Chondrocyte (in vitro differentiated cells): ENCODE data around the gene PATL2. TPM values are rescaled to one million over a fixed set of nuclear protein-coding genes. Genes with fewer than 3 reads are reported as not detected.
"Not testable (repeated sequence)": the region's sequence is repeated elsewhere in the genome, so short reads cannot be mapped to it uniquely, and the experiment has no call there.

Experiments
- DNase-seq: peaks from one replicate; pipeline ENCODE4 v3.0.0; 2021; ENCODE audit warnings: mixed read lengths, low spot score
- H3K27ac Mint-ChIP-seq: one replicate; pipeline ENCODE4 v1.8.0; 2021; ENCODE audit warnings: mild to moderate bottlenecking, moderate library complexity, mixed read lengths; ENCODE audit not compliant: unreplicated experiment
- H3K27me3 Mint-ChIP-seq: 2 replicates; pipeline ENCODE4 v1.8.0; 2021; ENCODE audit warnings: low read depth, mixed read lengths
- H3K36me3 Mint-ChIP-seq: 2 replicates; pipeline ENCODE4 v1.8.0; 2021; ENCODE audit warnings: low read depth, mixed read lengths
- H3K4me1 Mint-ChIP-seq: 2 replicates; pipeline ENCODE4 v1.8.0; 2021; ENCODE audit warnings: low read depth, mild to moderate bottlenecking, mixed read lengths
- H3K4me3 Mint-ChIP-seq: one replicate; pipeline ENCODE4 v1.8.0; 2021; ENCODE audit warnings: mild to moderate bottlenecking, moderate library complexity, mixed read lengths; ENCODE audit not compliant: unreplicated experiment
- H3K9me3 Mint-ChIP-seq: 2 replicates; pipeline ENCODE4 v1.8.0; 2021; ENCODE audit warnings: low read depth, mixed read lengths
- total RNA-seq: library from RNA; stranded (reverse); gene quantifications from 3 replicates; pipeline ENCODE4 v1.2.1, GENCODE V29; 2021
- TF ChIP-seq, protein P1 (sequence below): fragments of 200-600 bp; sonication (generic); IDR thresholded peaks from 2 replicates; pipeline ENCODE4 v1.5.0; 2021; ENCODE audit warnings: antibody characterized with exemption, mild to moderate bottlenecking, moderate library complexity

Gene PATL2
- total RNA-seq, 1 donor from 2014 or later: not detected

DNA sequence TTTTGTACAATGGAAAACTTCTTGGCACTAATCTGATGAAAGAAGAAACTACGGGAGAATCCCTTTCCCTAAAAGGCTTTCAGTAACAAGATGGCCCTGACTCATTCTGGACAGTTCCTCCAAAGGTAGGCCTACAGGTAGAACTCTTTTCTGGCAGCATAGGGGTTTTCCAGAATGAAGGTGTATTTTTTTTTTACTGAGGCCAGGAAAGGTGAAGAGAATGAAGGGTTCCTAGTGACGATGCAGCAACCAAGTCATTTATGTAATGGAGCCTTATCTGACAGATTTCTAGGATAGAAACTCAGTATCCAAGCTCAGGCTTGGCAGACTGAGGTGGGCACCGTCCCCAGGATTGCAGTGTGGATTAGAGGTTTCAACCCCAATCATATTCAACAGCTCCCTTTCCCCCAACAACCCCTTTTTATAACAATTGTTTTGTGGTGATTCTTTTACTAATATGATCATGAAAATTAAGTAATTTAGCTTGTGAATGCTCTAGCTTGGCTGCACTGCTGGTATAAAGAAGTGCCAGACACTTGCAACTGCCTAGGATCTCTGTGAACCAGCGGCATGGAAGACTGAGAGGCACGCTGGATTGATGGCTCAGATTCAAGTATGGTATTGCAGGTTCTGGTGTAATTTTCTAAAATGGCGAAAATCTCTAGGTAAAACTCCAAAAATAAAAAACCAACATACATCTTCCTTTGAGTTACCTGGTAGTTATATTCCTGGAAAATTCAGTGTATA is 16.5 kb upstream of the PATL2 start:
- H3K27me3 Mint-ChIP-seq: no peaks in the 10 kb centered on the region
- no peaks in the 10 kb centered on the region for H3K36me3 Mint-ChIP-seq
- H3K4me1 Mint-ChIP-seq: peaks cover 22% of the 10 kb centered on the region
- no peaks in the 10 kb centered on the region for H3K9me3 Mint-ChIP-seq
- peak overlapping the region; percentile 55 for H3K27ac Mint-ChIP-seq
- TF ChIP-seq, protein P1, sequence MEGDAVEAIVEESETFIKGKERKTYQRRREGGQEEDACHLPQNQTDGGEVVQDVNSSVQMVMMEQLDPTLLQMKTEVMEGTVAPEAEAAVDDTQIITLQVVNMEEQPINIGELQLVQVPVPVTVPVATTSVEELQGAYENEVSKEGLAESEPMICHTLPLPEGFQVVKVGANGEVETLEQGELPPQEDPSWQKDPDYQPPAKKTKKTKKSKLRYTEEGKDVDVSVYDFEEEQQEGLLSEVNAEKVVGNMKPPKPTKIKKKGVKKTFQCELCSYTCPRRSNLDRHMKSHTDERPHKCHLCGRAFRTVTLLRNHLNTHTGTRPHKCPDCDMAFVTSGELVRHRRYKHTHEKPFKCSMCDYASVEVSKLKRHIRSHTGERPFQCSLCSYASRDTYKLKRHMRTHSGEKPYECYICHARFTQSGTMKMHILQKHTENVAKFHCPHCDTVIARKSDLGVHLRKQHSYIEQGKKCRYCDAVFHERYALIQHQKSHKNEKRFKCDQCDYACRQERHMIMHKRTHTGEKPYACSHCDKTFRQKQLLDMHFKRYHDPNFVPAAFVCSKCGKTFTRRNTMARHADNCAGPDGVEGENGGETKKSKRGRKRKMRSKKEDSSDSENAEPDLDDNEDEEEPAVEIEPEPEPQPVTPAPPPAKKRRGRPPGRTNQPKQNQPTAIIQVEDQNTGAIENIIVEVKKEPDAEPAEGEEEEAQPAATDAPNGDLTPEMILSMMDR: no peak
- peak overlapping the region; percentile 33 for H3K4me3 Mint-ChIP-seq
- DNase-seq: no peak

DNA sequence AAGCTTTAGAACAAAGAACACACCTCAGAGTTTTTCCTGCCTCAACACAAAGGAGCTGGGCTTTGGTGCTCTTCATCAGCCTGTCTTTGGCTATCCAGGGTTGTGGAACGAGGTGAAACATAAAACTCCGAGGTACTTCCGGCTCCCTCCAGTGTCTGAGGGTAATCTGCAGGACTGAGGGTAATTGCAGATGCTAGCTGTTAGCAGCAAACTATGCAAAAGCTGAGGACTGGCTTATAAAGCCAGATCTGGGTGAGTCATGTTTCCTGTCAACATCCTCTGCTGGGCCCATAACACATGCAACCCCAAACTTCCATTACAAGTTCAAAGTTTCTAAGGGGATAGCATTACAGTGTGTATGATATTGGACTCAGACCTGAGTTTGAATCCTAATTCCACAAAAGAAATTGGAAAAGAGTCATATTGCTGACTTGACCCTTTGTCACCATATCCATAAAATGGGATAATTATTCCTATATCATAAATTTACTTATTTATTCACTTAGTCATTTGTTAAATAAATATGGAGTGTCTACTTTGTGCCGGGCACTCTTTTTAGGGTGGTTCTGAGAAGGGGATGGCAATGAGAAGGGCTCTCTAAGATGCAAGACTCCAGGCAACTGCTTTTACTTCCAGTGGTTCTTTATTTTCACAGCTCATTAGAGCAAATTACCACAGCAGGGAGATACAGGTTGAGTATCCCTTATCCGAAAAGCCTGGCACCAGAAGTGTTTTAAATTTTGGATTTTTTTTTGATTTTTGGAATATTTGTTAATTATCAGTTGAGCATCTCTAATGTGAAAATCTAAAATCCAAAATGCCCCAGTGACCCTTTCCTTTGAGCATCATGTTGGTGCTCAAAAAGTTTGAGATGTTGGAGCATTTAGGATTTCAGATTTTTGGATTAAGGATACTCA is 15.7 kb upstream of the PATL2 start:
- Mint-ChIP-seq H3K9me3 (no peaks in the 10 kb centered on the region), H3K27ac (peak overlapping the region; percentile 54), H3K27me3 (no peaks in the 10 kb centered on the region), H3K36me3 (no peaks in the 10 kb centered on the region), H3K4me3 (no peak overlapping the region), H3K4me1 (peaks cover 22% of the 10 kb centered on the region)
- no peak for DNase-seq
- TF ChIP-seq, protein P1: peak; percentile 22

DNA sequence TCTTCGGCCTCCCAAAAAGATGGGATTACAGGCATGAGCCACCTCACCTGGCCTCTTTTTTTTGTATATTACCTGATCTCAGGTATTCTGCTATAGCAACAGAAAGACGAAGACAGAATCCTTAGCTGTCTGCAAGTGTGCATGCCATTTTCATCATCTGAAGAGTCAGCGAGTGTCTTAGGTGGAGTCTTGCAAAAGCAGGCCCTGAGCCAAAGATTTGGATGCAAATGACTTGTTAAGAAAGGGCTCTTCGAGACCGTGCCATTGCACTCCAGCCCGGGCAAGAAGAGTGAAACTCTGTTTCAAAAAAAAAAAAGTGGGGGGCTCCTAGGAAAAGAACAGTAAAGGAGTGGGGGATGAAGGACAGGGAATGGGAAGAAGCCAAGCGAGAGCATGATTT is 15.0 kb upstream of the PATL2 start:
- Mint-ChIP-seq H3K27ac (peak overlapping the region; percentile 52), H3K9me3 (no peaks in the 10 kb centered on the region), H3K4me1 (peaks cover 22% of the 10 kb centered on the region), H3K36me3 (no peaks in the 10 kb centered on the region), H3K27me3 (no peaks in the 10 kb centered on the region), H3K4me3 (no peak overlapping the region)
- TF ChIP-seq, protein P1: no peak
- no peak for DNase-seq

DNA sequence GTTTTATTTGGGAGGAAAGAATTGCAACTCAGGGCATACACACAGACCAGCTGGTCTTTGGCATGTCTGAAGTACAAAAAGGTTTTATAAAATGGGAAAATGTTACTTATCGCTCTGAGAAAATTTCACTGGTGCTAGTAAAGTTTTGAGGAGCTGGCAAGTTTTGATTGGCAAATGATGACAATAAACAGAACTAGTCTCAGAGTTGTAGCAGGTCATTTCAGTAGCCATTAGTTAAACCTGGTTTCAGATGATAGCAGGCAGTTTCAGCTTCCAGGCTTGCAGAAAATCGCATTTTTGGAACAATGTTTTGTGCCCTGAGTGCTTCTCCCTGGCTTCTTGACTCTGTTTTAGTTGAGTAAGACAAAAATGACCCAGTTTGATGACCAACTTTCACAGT is 10.9 kb upstream of the PATL2 start:
- Mint-ChIP-seq H3K4me3 (no peak overlapping the region), H3K36me3 (peaks cover 7% of the 10 kb centered on the region), H3K27me3 (no peaks in the 10 kb centered on the region), H3K27ac (no peak overlapping the region), H3K4me1 (peaks cover 8% of the 10 kb centered on the region), H3K9me3 (no peaks in the 10 kb centered on the region)
- TF ChIP-seq, protein P1: no peak
- no peak for DNase-seq

DNA sequence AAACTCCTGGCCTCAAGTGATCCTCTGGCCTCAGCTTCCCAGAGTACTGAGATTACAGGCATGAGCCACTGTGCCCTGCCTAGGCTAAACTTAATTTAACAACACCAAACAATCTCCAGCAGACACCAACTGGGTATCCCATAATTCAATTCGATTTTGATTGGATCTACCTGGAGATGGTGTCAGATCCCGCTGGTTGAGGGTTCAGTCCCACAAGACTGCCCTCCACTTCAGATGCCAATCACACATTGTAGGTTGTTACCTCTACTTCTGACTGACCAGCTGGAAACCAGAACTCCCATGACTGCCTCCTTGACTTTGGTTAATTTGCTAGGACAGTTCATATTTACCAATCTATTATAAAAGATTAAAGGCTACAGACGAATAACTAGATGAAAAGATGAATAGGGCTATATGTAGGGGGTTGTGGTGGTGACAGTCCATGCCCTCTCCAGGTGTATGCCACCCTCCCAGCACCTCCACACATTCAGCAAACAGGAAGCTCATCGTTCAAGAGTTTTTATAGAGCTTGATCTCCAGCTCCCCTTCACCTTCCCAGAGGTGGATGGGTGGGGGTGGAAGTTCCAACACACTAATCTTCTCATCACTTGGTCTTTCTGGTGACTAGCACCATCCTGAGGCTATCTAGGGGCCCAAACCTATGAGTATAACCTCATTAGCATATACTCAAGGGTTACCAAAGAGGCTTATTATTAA is 9.5 kb upstream of the PATL2 start:
- TF ChIP-seq, protein P1: no peak
- DNase-seq: no peak
- peaks cover 16% of the 10 kb centered on the region for H3K36me3 Mint-ChIP-seq
- H3K4me3 Mint-ChIP-seq: no peak overlapping the region
- H3K4me1 Mint-ChIP-seq: no peaks in the 10 kb centered on the region
- H3K9me3 Mint-ChIP-seq: no peaks in the 10 kb centered on the region
- H3K27ac Mint-ChIP-seq: no peak overlapping the region
- H3K27me3 Mint-ChIP-seq: no peaks in the 10 kb centered on the region

DNA sequence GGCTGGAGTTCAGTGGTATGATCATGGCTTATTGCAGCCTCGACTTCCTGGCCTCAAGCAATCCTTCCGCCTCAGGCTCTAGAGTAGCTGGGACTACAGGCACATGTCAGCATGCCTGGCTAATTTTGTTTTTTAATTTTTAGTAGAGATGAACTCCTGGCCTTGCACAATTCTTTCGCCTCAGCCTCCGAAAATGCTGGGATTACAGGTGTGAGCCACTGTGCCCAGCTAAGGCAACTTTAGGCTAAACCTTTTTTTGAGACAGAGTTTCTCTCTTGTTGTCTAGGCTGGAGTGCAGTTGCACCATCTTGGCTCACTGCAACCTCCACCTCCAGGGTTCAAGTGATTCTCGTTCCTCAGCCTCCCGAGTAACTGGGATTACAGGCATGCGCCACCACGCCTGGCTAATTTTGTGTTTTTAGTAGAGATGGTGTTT is 8.9 kb upstream of the PATL2 start:
- H3K36me3 Mint-ChIP-seq: peaks cover 19% of the 10 kb centered on the region
- H3K27me3 Mint-ChIP-seq, H3K9me3 Mint-ChIP-seq, H3K4me3 Mint-ChIP-seq, H3K4me1 Mint-ChIP-seq, DNase-seq, H3K27ac Mint-ChIP-seq: not testable (repeated sequence)
